Urinary bladder (tissue), 4 donors: ENCODE measurements around the gene ELANE. TPM values are rescaled to one million over a fixed set of nuclear protein-coding genes. Genes with fewer than 3 reads are reported as not detected.

Experiments
- DNase-seq: peaks from one replicate; pipeline ENCODE4 v3.0.0-alpha.2; 2015; ENCODE audit errors: extremely low spot score
- H3K27ac ChIP-seq: one replicate; pipeline ENCODE4 v1.5.1; 2013; ENCODE audit warnings: low read depth, mild to moderate bottlenecking, moderate library complexity
- H3K36me3 ChIP-seq: one replicate; pipeline ENCODE4 v1.6.1; 2013; ENCODE audit warnings: mild to moderate bottlenecking, moderate library complexity; ENCODE audit not compliant: insufficient read depth
- H3K4me1 ChIP-seq: one replicate; pipeline ENCODE4 v1.6.1; 2013; ENCODE audit warnings: mild to moderate bottlenecking, moderate library complexity; ENCODE audit not compliant: insufficient read depth
- H3K4me3 ChIP-seq: one replicate; pipeline ENCODE4 v1.5.1; 2013; ENCODE audit warnings: low read depth, low read length
- WGBS: extraction: QIAGEN DNeasy Blood & Tissue Kit; methylation state at CpG from one replicate; pipeline ENCODE4 v1.1.7; 2013; 5-methylcytosine and 5-hydroxymethylcytosine counted together
- polyA plus RNA-seq: library from polyadenylated mRNA; stranded (reverse); fragments of 200-250 nt; gene quantifications from one replicate; pipeline ENCODE4 v1.2.3, GENCODE V29; 2013
- total RNA-seq: library from RNA; depleted of rRNA; stranded (reverse); fragments of >200 nt; gene quantifications from one replicate; pipeline ENCODE4 v1.2.3, GENCODE V29; 2014
- donor health status: healthy with polysubstance abuse.
- donor health status: healthy.

The ELANE gene
- total RNA-seq, result not detected
- 5.7 TPM for polyA plus RNA-seq

- WGBS, result 71% methylated on average over 55 of the region's 55 CpGs
- no peaks in the 10 kb centered on the region for H3K36me3 ChIP-seq
- DNase-seq, result no peak
- H3K4me1 ChIP-seq, result peaks cover 3% of the 10 kb centered on the region
- peak within 1 kb of the TSS; percentile 83 for H3K27ac ChIP-seq
- no peak within 1 kb of the TSS for H3K4me3 ChIP-seq
These were observed at the start of gene ELANE for GRCh38 chr19:852136-853013. Gene ELANE (plus strand): TSS chr19:852303. CDS start chr19:852329, 26 bp downstream.

- Histone ChIP-seq H3K36me3 (peaks cover 16% of the 10 kb centered on the region), H3K4me1 (peaks cover 7% of the 10 kb centered on the region), H3K4me3 (no peak overlapping the region), H3K27ac (no peak overlapping the region)
- DNase-seq, result no peak
- 29% methylated on average over 28 of the region's 28 CpGs for WGBS
These were observed 49.5 kb upstream of the ELANE start for GRCh38 chr19:802498-803098.

- H3K4me3 ChIP-seq, result no peak overlapping the region
- H3K27ac ChIP-seq, result no peak overlapping the region
These were observed 49.0 kb upstream of the ELANE start for GRCh38 chr19:803099-803561.

GRCh38 chr19:803686-804418 is 48.3 kb upstream of the ELANE start:
- H3K4me1 ChIP-seq, result peaks cover 7% of the 10 kb centered on the region
- H3K27ac ChIP-seq, result no peak overlapping the region
- H3K4me3 ChIP-seq, result no peak overlapping the region
- no peak for DNase-seq
- H3K36me3 ChIP-seq, result peaks cover 18% of the 10 kb centered on the region
- 85% methylated on average over 31 of the region's 31 CpGs for WGBS

More at GRCh38 chr19:803099-803561, 49.0 kb upstream of the ELANE start:
- Histone ChIP-seq H3K4me1 (peaks cover 7% of the 10 kb centered on the region), H3K36me3 (peaks cover 18% of the 10 kb centered on the region)
- no peak for DNase-seq
- 75% methylated on average over 17 of the region's 17 CpGs for WGBS

- no peak for DNase-seq
- H3K27ac ChIP-seq, result no peak overlapping the region
- H3K36me3 ChIP-seq, result peaks cover 18% of the 10 kb centered on the region
- H3K4me3 ChIP-seq, result no peak overlapping the region
- H3K4me1 ChIP-seq, result peaks cover 7% of the 10 kb centered on the region
- 90% methylated on average over 53 of the region's 53 CpGs for WGBS
These were observed 47.5 kb upstream of the ELANE start for GRCh38 chr19:804419-805165.

- no peak overlapping the region for H3K4me3 ChIP-seq
- H3K4me1 ChIP-seq, result peaks cover 7% of the 10 kb centered on the region
- DNase-seq, result no peak
- WGBS, result 88% methylated on average over 33 of the region's 33 CpGs
- peaks cover 20% of the 10 kb centered on the region for H3K36me3 ChIP-seq
- no peak overlapping the region for H3K27ac ChIP-seq
These were observed 46.9 kb upstream of the ELANE start for GRCh38 chr19:805166-805551.

DNA sequence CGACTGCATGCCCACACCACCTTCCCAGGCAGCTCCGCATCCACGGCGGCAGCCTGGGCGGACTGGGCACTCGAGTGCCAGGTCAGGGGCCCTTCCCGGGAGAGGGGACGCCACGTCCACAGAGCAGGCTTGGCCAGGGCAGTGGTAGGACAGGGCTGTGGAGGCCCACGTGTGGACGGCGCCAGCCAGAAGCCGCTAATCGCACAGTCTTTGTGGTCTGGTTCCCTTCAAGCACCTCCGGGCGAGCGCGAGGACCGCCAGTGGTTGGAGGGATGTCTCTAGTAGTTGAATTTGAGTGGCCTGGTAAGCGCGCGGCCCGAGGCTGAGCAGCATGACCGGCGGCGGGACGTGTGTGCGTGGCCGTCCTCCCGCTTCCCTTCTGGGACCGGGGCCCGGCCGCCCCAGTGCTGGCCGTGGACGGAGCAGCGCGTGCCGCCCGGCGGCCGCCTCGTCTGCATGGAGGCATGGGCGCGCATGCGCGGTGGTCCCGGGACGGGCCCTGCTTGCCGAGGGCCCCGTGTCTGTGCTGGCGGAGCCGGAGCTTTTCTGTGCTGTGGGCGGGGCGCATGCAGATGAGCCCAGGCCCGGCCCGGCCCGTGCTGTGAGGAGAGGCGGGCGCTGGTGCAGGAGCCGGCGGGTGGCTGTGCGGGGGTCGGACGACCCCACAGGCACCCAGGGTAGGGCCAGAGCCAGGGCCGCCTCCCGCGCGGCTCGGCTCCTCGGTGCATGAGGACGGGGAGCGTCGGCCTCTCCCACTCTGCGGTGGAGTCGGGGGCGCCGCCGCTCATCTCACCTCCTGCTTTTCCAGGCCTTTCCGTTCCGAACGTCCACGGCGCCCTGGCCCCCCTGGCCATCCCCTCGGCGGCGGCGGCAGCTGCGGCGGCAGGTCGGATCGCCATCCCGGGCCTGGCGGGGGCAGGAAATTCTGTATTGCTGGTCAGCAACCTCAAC is 46.2 kb upstream of the ELANE start:
- Histone ChIP-seq H3K4me1 (peaks cover 7% of the 10 kb centered on the region), H3K4me3 (no peak overlapping the region), H3K36me3 (peaks cover 22% of the 10 kb centered on the region), H3K27ac (no peak overlapping the region)
- 90% methylated on average over 93 of the region's 93 CpGs for WGBS
- DNase-seq, result no peak

- 86% methylated on average over 34 of the region's 34 CpGs for WGBS
- Histone ChIP-seq H3K4me3 (no peak overlapping the region), H3K27ac (no peak overlapping the region), H3K4me1 (no peaks in the 10 kb centered on the region), H3K36me3 (peaks cover 22% of the 10 kb centered on the region)
- no peak for DNase-seq
These were observed 45.2 kb upstream of the ELANE start for GRCh38 chr19:806815-807421.

DNA sequence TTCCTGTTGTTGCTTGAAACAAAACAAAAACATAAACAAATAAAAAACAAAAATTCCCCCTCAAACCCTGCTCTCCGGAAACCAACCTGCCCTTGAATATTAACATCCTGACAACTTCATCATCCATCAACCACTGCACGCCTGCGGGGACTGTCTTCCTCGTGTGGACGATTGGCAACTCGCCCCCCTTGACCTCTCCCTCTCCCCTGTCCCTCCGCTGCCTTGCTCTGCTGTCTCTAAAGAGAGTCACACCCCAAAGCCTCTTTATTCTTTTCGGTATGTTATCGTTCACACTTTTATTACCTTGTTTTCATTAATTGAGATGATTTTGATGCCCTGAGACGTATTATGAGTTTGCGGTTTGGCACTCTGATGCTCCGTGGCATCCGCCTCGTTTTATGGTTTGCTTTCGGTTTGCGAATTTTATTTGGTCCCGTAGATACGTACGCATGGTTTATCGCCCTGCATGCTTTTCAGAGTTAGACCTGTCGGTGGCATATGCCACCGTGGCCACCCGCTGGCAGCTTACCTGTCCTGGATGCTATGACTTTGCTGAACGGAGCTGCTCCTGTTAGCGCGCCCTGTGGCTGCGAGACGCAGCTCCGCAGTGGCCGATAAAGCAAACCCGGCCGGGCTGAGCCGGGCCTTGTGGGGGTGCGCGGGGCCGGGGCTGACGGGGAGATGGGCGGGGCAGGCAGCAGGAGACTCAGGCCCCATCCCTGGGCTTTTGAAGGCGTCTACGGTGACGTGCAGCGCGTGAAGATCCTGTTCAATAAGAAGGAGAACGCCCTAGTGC is 44.3 kb upstream of the ELANE start:
- no peak for DNase-seq
- Histone ChIP-seq H3K36me3 (peaks cover 22% of the 10 kb centered on the region), H3K4me3 (no peak overlapping the region), H3K27ac (no peak overlapping the region), H3K4me1 (no peaks in the 10 kb centered on the region)
- 88% methylated on average over 44 of the region's 44 CpGs for whole genome bisulfite sequencing

GRCh38 chr19:808423-808775 is 43.7 kb upstream of the ELANE start:
- Histone ChIP-seq H3K4me1 (no peaks in the 10 kb centered on the region), H3K36me3 (peaks cover 22% of the 10 kb centered on the region), H3K4me3 (no peak overlapping the region), H3K27ac (no peak overlapping the region)
- no peak for DNase-seq
- WGBS, result 91% methylated on average over 26 of the region's 26 CpGs

GRCh38 chr19:810077-810855 is 41.8 kb upstream of the ELANE start:
- no peak for DNase-seq
- no peak overlapping the region for H3K4me3 ChIP-seq
- peaks cover 14% of the 10 kb centered on the region for H3K36me3 ChIP-seq
- WGBS, result 80% methylated on average over 30 of the region's 30 CpGs
- no peaks in the 10 kb centered on the region for H3K4me1 ChIP-seq
- H3K27ac ChIP-seq, result no peak overlapping the region
